Esophagus mucosa (tissue), 1 donor: ENCODE data around the gene PDIA5. TPM values are rescaled to one million over a fixed set of nuclear protein-coding genes. Genes with fewer than 3 reads are reported as not detected.
A peak's percentile ranks its signal among the peaks of the same experiment; 100 is the strongest.

Source experiments
- ATAC-seq: fragments of 200-7000 bp; cut with Tn5 transposase; one replicate; pipeline ENCODE4 v1.9.1; 2020
- total RNA-seq: library from RNA; stranded (reverse); gene quantifications from one replicate; pipeline ENCODE4 v1.2.4, GENCODE V29; 2023
- donor health status: DM: yes; HTN: yes; CAD: no.

PDIA5 gene
- total RNA-seq, 1 donor from 2014 or later, result 6.7 TPM

GRCh38 chr3:123072152-123072551, 5.3 kb downstream of the PDIA5 start:
- ATAC-seq, result no peak

GRCh38 chr3:123072564-123072963, 5.7 kb downstream of the PDIA5 start:
- no peak for ATAC-seq

- no peak for ATAC-seq
These were observed 8.5 kb downstream of the PDIA5 start for GRCh38 chr3:123075359-123075758.

GRCh38 chr3:123076112-123076495, 9.3 kb downstream of the PDIA5 start:
- ATAC-seq, result peak; percentile 18

GRCh38 chr3:123076496-123077418, 9.9 kb downstream of the PDIA5 start:
- peak; percentile 54 for ATAC-seq

GRCh38 chr3:123078101-123078500, 11.3 kb downstream of the PDIA5 start:
- ATAC-seq, result no peak

- ATAC-seq, result no peak
These were observed 14.2 kb downstream of the PDIA5 start for GRCh38 chr3:123080864-123081562.

GRCh38 chr3:123081718-123082369, 15.0 kb downstream of the PDIA5 start:
- no peak for ATAC-seq

- ATAC-seq, result peak; percentile 24
These were observed 15.7 kb downstream of the PDIA5 start for GRCh38 chr3:123082370-123083065.

GRCh38 chr3:123083383-123084124, 16.7 kb downstream of the PDIA5 start:
- no peak for ATAC-seq

GRCh38 chr3:123084192-123084591, 17.4 kb downstream of the PDIA5 start:
- ATAC-seq, result no peak

- no peak for ATAC-seq
These were observed 18.0 kb downstream of the PDIA5 start for GRCh38 chr3:123084738-123085237.

- ATAC-seq, result no peak
These were observed 18.6 kb downstream of the PDIA5 start for GRCh38 chr3:123085293-123085931.

- ATAC-seq, result no peak
These were observed 19.3 kb downstream of the PDIA5 start for GRCh38 chr3:123085932-123086627.

- ATAC-seq, result no peak
These were observed 21.6 kb downstream of the PDIA5 start for GRCh38 chr3:123088387-123088786.

GRCh38 chr3:123089611-123090331, 22.9 kb downstream of the PDIA5 start:
- no peak for ATAC-seq

- ATAC-seq, result no peak
These were observed 24.1 kb downstream of the PDIA5 start for GRCh38 chr3:123090728-123091531.

- no peak for ATAC-seq
These were observed 25.4 kb downstream of the PDIA5 start for GRCh38 chr3:123092243-123092642.

- ATAC-seq, result no peak
These were observed 26.9 kb downstream of the PDIA5 start for GRCh38 chr3:123093696-123094095.
